Stimulated activated CD4-positive, alpha-beta T cell treated with anti-CD3 and anti-CD28 coated beads, TNF-alpha, amount 100 ng/mL, for 1 hour (primary cell): ENCODE data around the gene DAGLB.

Experiments used
- DNase-seq, 3 donors: peaks; one replicate each; pipeline ENCODE4 v3.0.0-alpha.2; 2020; ENCODE audit warnings: low read depth in 3 of 3, low spot score in 1 of 3

DAGLB gene

GRCh38 chr7:6376820-6377219 is 70.9 kb downstream of the DAGLB start:
- DNase-seq = no peak

GRCh38 chr7:6375348-6376101 is 72.2 kb downstream of the DAGLB start:
- no peak for DNase-seq

GRCh38 chr7:6367701-6368211 is 80.0 kb downstream of the DAGLB start:
- no peak for DNase-seq

- no peak for DNase-seq
Measured at GRCh38 chr7:6365451-6365850, 82.3 kb downstream of the DAGLB start.

- no peak for DNase-seq
Measured at GRCh38 chr7:6360841-6361240, 86.9 kb downstream of the DAGLB start.

GRCh38 chr7:6359734-6360133 is 88.0 kb downstream of the DAGLB start:
- no peak for DNase-seq
